Kidney (tissue), 22 donors: Measurements from ENCODE around the gene EPHB3. TPM values are rescaled to one million over a fixed set of nuclear protein-coding genes. Genes with fewer than 3 reads are reported as not detected.

Source experiments
- DNase-seq, 5 donors: peaks; one replicate each; pipeline ENCODE4 v3.0.0-alpha.2; 2013 to 2020
- FAIRE-seq: peaks from 2 replicates; lab custom pipeline; 2012; peaks lifted over from hg19 to GRCh38; lab: Jason Lieb, UNC
- H3K27ac ChIP-seq, 2 donors: one replicate each; pipeline ENCODE4 v1.7.0; 2013; ENCODE audit warnings: low read depth in 2 of 2, low read length in 2 of 2, inconsistent platforms in 1 of 2
- H3K27me3 ChIP-seq: one replicate; pipeline ENCODE4 v1.7.1; 2013; ENCODE audit warnings: low read length, inconsistent platforms; ENCODE audit not compliant: control insufficient read depth, insufficient read depth
- H3K36me3 ChIP-seq, 3 donors: one replicate each; pipeline versions ENCODE4 v1.7.0 to v1.7.1; 2013; ENCODE audit warnings: low read length in 3 of 3, control low read depth in 1 of 3, inconsistent platforms in 1 of 3; ENCODE audit not compliant: insufficient read depth in 3 of 3, control insufficient read depth in 2 of 3
- H3K4me1 ChIP-seq, 3 donors: one replicate each; pipeline versions ENCODE4 v1.7.0 to v1.7.1; 2013; ENCODE audit warnings: low read length in 3 of 3, inconsistent platforms in 1 of 3, low read depth in 1 of 3; ENCODE audit not compliant: control insufficient read depth in 2 of 3, insufficient read depth in 2 of 3
- H3K4me3 ChIP-seq, 3 donors: one replicate each; pipeline versions ENCODE4 v1.7.0 to v1.8.1; 2013; ENCODE audit warnings: low read length in 3 of 3, control low read depth in 1 of 3, inconsistent platforms in 1 of 3
- H3K9ac ChIP-seq, 3 donors: one replicate each; pipeline versions ENCODE4 v1.7.0 to v1.7.1; 2013; ENCODE audit warnings: low read length in 3 of 3, control low read depth in 1 of 3, inconsistent platforms in 1 of 3
- H3K9me3 ChIP-seq, 3 donors: one replicate each; pipeline versions ENCODE4 v1.7.0 to v1.7.1; 2013; ENCODE audit warnings: low read length in 3 of 3, control low read depth in 1 of 3, inconsistent platforms in 1 of 3; ENCODE audit not compliant: control insufficient read depth in 2 of 3, insufficient read depth in 1 of 3
- intact Hi-C: fragments of 100-400 bp; cut with DNase I; formaldehyde crosslinking; loops from one replicate; pipeline ENCODE4 v1.11.1; 2022
- long read RNA-seq, 10 donors: library from polyadenylated mRNA in 1 of 10; unstranded in 1 of 10; transcript quantifications; one replicate each; pipeline ENCODE4 v2.0.0 and lab custom pipeline, GENCODE V29; 2021 to 2026
- polyA plus RNA-seq: library from polyadenylated mRNA; stranded (reverse); fragments of 350-450 nt; fragmentation: Illumina TruSeq; extraction: RNeasy Lipid Tissue Mini Kit (QIAGEN cat#74804); gene quantifications from one replicate; pipeline ENCODE4 v1.2.3, GENCODE V29; 2014; ENCODE audit warnings: low read depth, low replicate concordance; ENCODE audit not compliant: insufficient read depth
- total RNA-seq: library from RNA; stranded (reverse); fragmentation: NEBNext Ultra II Directional; extraction: Animal tissue kit (Norgen Biotek cat#: 25700); gene quantifications from one replicate; pipeline ENCODE4 v1.2.1, GENCODE V29; 2021
- TF ChIP-seq, protein P1 (sequence below): IDR thresholded peaks from 3 replicates; pipeline ENCODE4 v1.5.1; 2012; ENCODE audit warnings: mild to moderate bottlenecking, moderate library complexity, borderline replicate concordance; ENCODE audit not compliant: insufficient read depth; ENCODE audit errors: extremely low read depth
- donor health status: control.
- donor health status: control.
- donor health status: control.
- donor health status: control.
- donor health status: control.
- donor health status: DM: yes; HTN: yes; CAD: no.
- donor health status: Normal renal cell carcinoma (clear cell type).

Gene EPHB3
- total RNA-seq, result 1.4 TPM
- polyA plus RNA-seq, result 3.8 TPM
- long read RNA-seq, donor 1, full-length matches to known transcripts, result 2 of 2 reads
- long read RNA-seq, donor 1, partial matches to known transcripts, result 0 of 2 reads
- long read RNA-seq, donor 1, other reads (novel, unspliced or antisense), result 0 of 2 reads
- long read RNA-seq, donor 2, full-length matches to known transcripts, result 1 of 1 reads
- long read RNA-seq, donor 2, partial matches to known transcripts, result 0 of 1 reads
- long read RNA-seq, donor 2, other reads (novel, unspliced or antisense), result 0 of 1 reads
- long read RNA-seq, donor 3, full-length matches to known transcripts, result 1 of 1 reads
- long read RNA-seq, donor 3, partial matches to known transcripts, result 0 of 1 reads
- long read RNA-seq, donor 3, other reads (novel, unspliced or antisense), result 0 of 1 reads
- long read RNA-seq, donor 4, full-length matches to known transcripts, result 2 of 2 reads
- long read RNA-seq, donor 4, partial matches to known transcripts, result 0 of 2 reads
- long read RNA-seq, donor 4, other reads (novel, unspliced or antisense), result 0 of 2 reads
- long read RNA-seq, donor 5, result 0 reads
- long read RNA-seq, donor 6, partial matches to known transcripts, result 5 of 5 reads
- long read RNA-seq, donor 6, other reads (novel, unspliced or antisense), result 0 of 5 reads
- long read RNA-seq, donor 7, full-length matches to known transcripts, result 2 of 3 reads
- long read RNA-seq, donor 7, partial matches to known transcripts, result 1 of 3 reads
- long read RNA-seq, donor 7, other reads (novel, unspliced or antisense), result 0 of 3 reads
- long read RNA-seq, donor 8, result 0 reads
- long read RNA-seq, donor 9, result 0 reads
- long read RNA-seq, donor 10, full-length matches to known transcripts, result 3 of 3 reads
- long read RNA-seq, donor 10, partial matches to known transcripts, result 0 of 3 reads
- long read RNA-seq, donor 10, other reads (novel, unspliced or antisense), result 0 of 3 reads

GRCh38 chr3:184561061-184561912 lies at the start of gene EPHB3:
Gene EPHB3 (plus strand): TSS chr3:184561785. CDS start chr3:184562236, 451 bp downstream.
- Histone ChIP-seq H3K9me3 (no peaks in the 10 kb centered on the region), H3K4me3 (peak within 1 kb of the TSS; percentile 20 to 58 (median 47)), H3K36me3 (no peaks in the 10 kb centered on the region), H3K4me1 (peaks cover 0 to 18% (median 10%) of the 10 kb centered on the region in 3 donors), H3K9ac (peak within 1 kb of the TSS in 2 of 3 donors; percentile 14 to 43), H3K27me3 (no peaks in the 10 kb centered on the region), H3K27ac (no peak within 1 kb of the TSS)
- TF ChIP-seq, protein P1, sequence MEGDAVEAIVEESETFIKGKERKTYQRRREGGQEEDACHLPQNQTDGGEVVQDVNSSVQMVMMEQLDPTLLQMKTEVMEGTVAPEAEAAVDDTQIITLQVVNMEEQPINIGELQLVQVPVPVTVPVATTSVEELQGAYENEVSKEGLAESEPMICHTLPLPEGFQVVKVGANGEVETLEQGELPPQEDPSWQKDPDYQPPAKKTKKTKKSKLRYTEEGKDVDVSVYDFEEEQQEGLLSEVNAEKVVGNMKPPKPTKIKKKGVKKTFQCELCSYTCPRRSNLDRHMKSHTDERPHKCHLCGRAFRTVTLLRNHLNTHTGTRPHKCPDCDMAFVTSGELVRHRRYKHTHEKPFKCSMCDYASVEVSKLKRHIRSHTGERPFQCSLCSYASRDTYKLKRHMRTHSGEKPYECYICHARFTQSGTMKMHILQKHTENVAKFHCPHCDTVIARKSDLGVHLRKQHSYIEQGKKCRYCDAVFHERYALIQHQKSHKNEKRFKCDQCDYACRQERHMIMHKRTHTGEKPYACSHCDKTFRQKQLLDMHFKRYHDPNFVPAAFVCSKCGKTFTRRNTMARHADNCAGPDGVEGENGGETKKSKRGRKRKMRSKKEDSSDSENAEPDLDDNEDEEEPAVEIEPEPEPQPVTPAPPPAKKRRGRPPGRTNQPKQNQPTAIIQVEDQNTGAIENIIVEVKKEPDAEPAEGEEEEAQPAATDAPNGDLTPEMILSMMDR, result peak; percentile 98
- intact Hi-C loops, result no loop called here
- FAIRE-seq (peak; percentile 98), DNase-seq (peak; percentile 99 to 100 (median 100))

GRCh38 chr3:184512621-184513020 lies 49.0 kb upstream of the EPHB3 start:
- DNase-seq, result no peak
- no peak overlapping the region for H3K4me3 ChIP-seq
- no peaks in the 10 kb centered on the region for H3K36me3 ChIP-seq
- FAIRE-seq, result no peak
- TF ChIP-seq, protein P1, result no peak
- H3K9ac ChIP-seq, result no peak overlapping the region
- no peak overlapping the region for H3K27ac ChIP-seq
- intact Hi-C loops, result no loop called here
- peaks cover 0 to 4% (median 0%) of the 10 kb centered on the region in 3 donors for H3K4me1 ChIP-seq
- H3K27me3 ChIP-seq, result peaks cover 14% of the 10 kb centered on the region
- no peaks in the 10 kb centered on the region for H3K9me3 ChIP-seq
